Calu3 (cell line): ENCODE data around the gene STX12. TPM values are rescaled to one million over a fixed set of nuclear protein-coding genes. Genes with fewer than 3 reads are reported as not detected.

Source experiments
- BruUV-seq: library from RNA; stranded (reverse); fragments of 400-500 nt; replicated peaks from 2 replicates; lab custom pipeline; 2021; lab: Mats Ljungman, UMichigan
- CTCF ChIA-PET: fragments of 300-600 bp; sonication (Branson Sonifier 250); formaldehyde crosslinking; loops from one replicate; lab custom pipeline; 2022; ENCODE audit warnings: antibody characterized with exemption; lab: Charles Lee
- DNase-seq: peaks from one replicate; pipeline ENCODE4 v3.0.0; 2022
- H3K27ac Mint-ChIP-seq: one replicate; pipeline ENCODE4 v1.8.0; 2022; ENCODE audit warnings: mixed read lengths; ENCODE audit not compliant: unreplicated experiment
- H3K27me3 Mint-ChIP-seq: one replicate; pipeline ENCODE4 v1.8.0; 2022; ENCODE audit warnings: mixed read lengths; ENCODE audit not compliant: unreplicated experiment
- H3K36me3 Mint-ChIP-seq: one replicate; pipeline ENCODE4 v1.8.0; 2022; ENCODE audit warnings: mild to moderate bottlenecking, moderate library complexity, mixed read lengths; ENCODE audit not compliant: insufficient read depth, unreplicated experiment
- H3K4me1 Mint-ChIP-seq: one replicate; pipeline ENCODE4 v1.8.0; 2022; ENCODE audit warnings: mild to moderate bottlenecking, low read depth, mixed read lengths; ENCODE audit not compliant: unreplicated experiment
- H3K4me3 Mint-ChIP-seq: one replicate; pipeline ENCODE4 v1.8.0; 2022; ENCODE audit warnings: mild to moderate bottlenecking, low read depth, moderate library complexity, mixed read lengths; ENCODE audit not compliant: unreplicated experiment
- H3K9me3 Mint-ChIP-seq: one replicate; pipeline ENCODE4 v1.8.0; 2022; ENCODE audit warnings: low read depth, mixed read lengths; ENCODE audit not compliant: unreplicated experiment
- CTCF ChIP-seq: fragments of 200-600 bp; IDR thresholded peaks from one replicate; pipeline ENCODE4 v1.8.0; 2022; ENCODE audit warnings: antibody characterized with exemption; ENCODE audit not compliant: unreplicated experiment
- intact Hi-C: fragments of 100-400 bp; cut with micrococcal nuclease; formaldehyde crosslinking; loops from one replicate; pipeline ENCODE4 v1.10.0; 2022; ENCODE audit not compliant: unreplicated experiment
- total RNA-seq: library from RNA; stranded (reverse); gene quantifications from 2 replicates; pipeline ENCODE4 v1.2.3, GENCODE V29; 2022

The STX12 gene
- total RNA-seq, 1 experiment from 2014 or later, result 23.4 TPM

- CTCF ChIA-PET, result no interaction called here
- Mint-ChIP-seq H3K27ac (no peak overlapping the region), H3K27me3 (no peaks in the 10 kb centered on the region), H3K36me3 (no peaks in the 10 kb centered on the region), H3K4me3 (no peak overlapping the region), H3K4me1 (no peaks in the 10 kb centered on the region), H3K9me3 (no peaks in the 10 kb centered on the region)
- intact Hi-C loops, result no loop called here
- no peak for TF ChIP-seq CTCF
- DNase-seq, result no peak
- BruUV-seq, result no TSS peak
These were observed 17.2 kb upstream of the STX12 start for GRCh38 chr1:27755865-27756264.

GRCh38 chr1:27759236-27759635 is 13.8 kb upstream of the STX12 start:
- Mint-ChIP-seq H3K36me3 (no peaks in the 10 kb centered on the region), H3K9me3 (no peaks in the 10 kb centered on the region), H3K27ac (no peak overlapping the region), H3K27me3 (no peaks in the 10 kb centered on the region), H3K4me3 (no peak overlapping the region), H3K4me1 (no peaks in the 10 kb centered on the region)
- intact Hi-C loops, result no loop called here
- no peak for TF ChIP-seq CTCF
- DNase-seq, result no peak
- CTCF ChIA-PET, result no interaction called here
- no TSS peak for BruUV-seq

- BruUV-seq, result no TSS peak
- H3K27ac Mint-ChIP-seq, result no peak overlapping the region
- H3K9me3 Mint-ChIP-seq, result no peaks in the 10 kb centered on the region
- no peak overlapping the region for H3K4me3 Mint-ChIP-seq
- no peak for TF ChIP-seq CTCF
- H3K36me3 Mint-ChIP-seq, result no peaks in the 10 kb centered on the region
- H3K4me1 Mint-ChIP-seq, result no peaks in the 10 kb centered on the region
- CTCF ChIA-PET, result no interaction called here
- H3K27me3 Mint-ChIP-seq, result no peaks in the 10 kb centered on the region
- intact Hi-C loops, result no loop called here
- DNase-seq, result no peak
These were observed 12.6 kb upstream of the STX12 start for GRCh38 chr1:27760426-27760825.

- CTCF ChIA-PET, result no interaction called here
- no peak overlapping the region for H3K4me3 Mint-ChIP-seq
- intact Hi-C loops, result no loop called here
These were observed 11.0 kb upstream of the STX12 start for GRCh38 chr1:27762033-27762432.

More at GRCh38 chr1:27762033-27762432, 11.0 kb upstream of the STX12 start:
- H3K36me3 Mint-ChIP-seq, result no peaks in the 10 kb centered on the region
- H3K27me3 Mint-ChIP-seq, result no peaks in the 10 kb centered on the region
- no peaks in the 10 kb centered on the region for H3K9me3 Mint-ChIP-seq
- TF ChIP-seq CTCF, result no peak
- no TSS peak for BruUV-seq
- no peak for DNase-seq
- no peak overlapping the region for H3K27ac Mint-ChIP-seq
- H3K4me1 Mint-ChIP-seq, result no peaks in the 10 kb centered on the region
